Measurements from ENCODE around the gene ZNF385D. TPM values are rescaled to one million over a fixed set of nuclear protein-coding genes. Genes with fewer than 3 reads are reported as not detected.

The ZNF385D gene
- polyA plus RNA-seq, 3 donors from 2014 or later: 0.42 TPM; not detected in 2

DNA sequence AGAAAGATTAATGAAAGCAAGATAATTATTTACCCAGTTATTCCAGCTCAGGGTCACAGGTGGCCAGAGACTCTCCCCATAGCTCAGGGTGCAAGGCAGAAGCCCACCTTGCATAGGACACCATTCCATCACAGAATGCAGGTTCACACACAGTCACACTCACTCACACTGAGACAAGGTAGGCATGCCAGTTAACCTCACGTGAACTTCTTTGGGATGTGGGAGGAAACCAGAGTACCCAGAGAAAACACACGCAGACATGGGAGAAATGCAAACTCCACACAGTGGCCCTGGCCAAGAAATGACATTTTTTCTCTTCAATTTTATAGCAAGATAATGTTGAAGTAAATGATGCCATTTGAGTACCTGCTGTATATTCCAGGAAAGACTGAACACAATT, 106.7 kb downstream of the ZNF385D start:
- no peak for DNase-seq
- Mint-ChIP-seq H3K9me3 (peaks cover 2 to 49% (median 32%) of the 10 kb centered on the region in 6 donors), H3K4me3 (no peak overlapping the region), H3K36me3 (peaks cover 0 to 4% (median 0%) of the 10 kb centered on the region in 3 donors), H3K27ac (no peak overlapping the region), H3K4me1 (no peaks in the 10 kb centered on the region), H3K27me3 (ENCODE audit: low read depth in 3 of 3) (peaks cover 0 to 2% (median 0%) of the 10 kb centered on the region in 3 donors)

DNA sequence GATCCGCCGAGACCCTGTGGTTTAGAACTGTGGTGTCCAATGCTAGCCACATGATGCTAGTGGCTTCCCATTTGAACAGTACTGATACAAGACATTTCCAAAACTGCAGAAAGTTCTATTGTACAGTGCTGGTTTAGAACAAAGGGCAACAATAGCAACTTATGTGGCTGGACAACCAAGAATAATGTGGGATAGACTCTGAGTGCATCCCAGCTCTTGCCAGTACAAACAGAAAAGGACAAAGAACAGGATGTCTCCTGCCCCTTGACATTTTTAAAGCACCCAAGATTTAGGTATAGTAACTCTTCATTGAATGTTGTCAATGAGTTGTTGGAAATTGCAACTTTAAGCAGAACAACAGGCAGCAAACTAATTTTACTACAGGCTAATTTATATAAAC, 107.3 kb downstream of the ZNF385D start:
- no peaks in the 10 kb centered on the region for H3K4me1 Mint-ChIP-seq
- no peak for DNase-seq
- H3K9me3 Mint-ChIP-seq: peaks cover 2 to 55% (median 32%) of the 10 kb centered on the region in 6 donors
- H3K27ac Mint-ChIP-seq: no peak overlapping the region
- no peak overlapping the region for H3K4me3 Mint-ChIP-seq
- peaks cover 0 to 4% (median 0%) of the 10 kb centered on the region in 3 donors for H3K36me3 Mint-ChIP-seq
- peaks cover 0 to 2% (median 0%) of the 10 kb centered on the region in 3 donors for H3K27me3 Mint-ChIP-seq (ENCODE audit: low read depth in 3 of 3)

DNA sequence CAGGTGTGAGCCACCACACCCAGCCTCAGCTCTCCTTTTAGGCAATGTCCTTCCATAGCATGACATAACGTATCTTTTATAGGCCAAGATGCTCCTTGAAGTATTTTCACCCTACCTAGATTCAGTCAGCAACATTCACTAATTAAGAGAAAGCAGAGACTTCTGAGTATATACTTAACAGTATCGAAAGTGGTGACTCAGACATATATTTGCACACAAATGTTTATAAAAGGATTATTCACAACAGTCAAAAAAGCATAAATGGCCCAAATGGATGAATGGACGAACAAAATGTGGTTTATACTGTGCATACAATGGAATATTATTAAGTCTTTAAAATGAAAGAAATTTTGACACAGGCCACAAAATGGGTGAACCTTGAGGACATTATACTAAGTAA, 108.6 kb downstream of the ZNF385D start:
- H3K36me3 Mint-ChIP-seq: peaks cover 0 to 4% (median 0%) of the 10 kb centered on the region in 3 donors
- H3K27ac Mint-ChIP-seq: no peak overlapping the region
- H3K27me3 Mint-ChIP-seq (ENCODE audit: low read depth in 3 of 3): peaks cover 0 to 2% (median 0%) of the 10 kb centered on the region in 3 donors
- no peaks in the 10 kb centered on the region for H3K4me1 Mint-ChIP-seq
- peaks cover 9 to 53% (median 27%) of the 10 kb centered on the region in 6 donors for H3K9me3 Mint-ChIP-seq
- DNase-seq: no peak
- no peak overlapping the region for H3K4me3 Mint-ChIP-seq

DNA sequence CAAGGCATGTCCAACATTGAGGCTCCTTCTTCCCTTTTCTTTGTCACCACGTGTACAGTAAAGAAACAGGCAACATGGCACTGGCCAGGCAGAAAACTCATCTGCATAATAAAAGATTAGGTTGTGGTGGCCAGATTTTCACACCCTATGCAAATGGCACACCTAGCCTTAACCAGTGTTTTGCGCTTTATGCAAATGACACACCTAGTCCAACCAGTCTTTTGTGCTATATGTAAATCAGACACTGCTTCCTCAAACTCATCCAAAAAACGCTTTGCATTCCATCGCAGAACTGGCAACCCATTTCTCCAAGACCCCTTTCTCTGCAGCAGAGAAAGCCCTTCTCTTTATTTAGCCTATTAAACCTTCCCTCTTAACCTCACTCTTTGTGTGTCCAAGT, 109.1 kb downstream of the ZNF385D start:
- H3K4me1 Mint-ChIP-seq: no peaks in the 10 kb centered on the region
- H3K36me3 Mint-ChIP-seq: peaks cover 0 to 4% (median 0%) of the 10 kb centered on the region in 3 donors
- H3K4me3 Mint-ChIP-seq: no peak overlapping the region
- DNase-seq: no peak
- H3K9me3 Mint-ChIP-seq: peaks cover 9 to 53% (median 28%) of the 10 kb centered on the region in 6 donors
- H3K27ac Mint-ChIP-seq: no peak overlapping the region
- peaks cover 0 to 2% (median 0%) of the 10 kb centered on the region in 3 donors for H3K27me3 Mint-ChIP-seq (ENCODE audit: low read depth in 3 of 3)

DNA sequence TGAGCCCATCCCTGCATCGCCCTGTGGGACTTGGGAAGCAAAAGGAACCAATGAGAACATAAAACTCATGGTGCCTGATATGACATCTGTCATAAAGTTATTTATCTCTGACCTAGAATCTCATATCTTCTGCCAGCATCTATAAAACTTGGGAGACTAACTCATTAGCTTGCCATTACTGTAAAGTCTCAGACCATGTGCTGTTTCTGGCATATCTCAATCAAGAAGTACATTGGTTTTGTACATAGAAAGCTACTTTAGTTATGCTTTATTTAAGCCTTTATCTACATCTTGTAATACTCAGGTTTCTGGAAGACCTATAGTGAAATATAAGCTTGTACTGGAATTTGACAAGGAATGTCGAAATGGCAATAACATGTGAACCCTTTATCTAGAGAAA, 112.5 kb downstream of the ZNF385D start:
- no peaks in the 10 kb centered on the region for H3K4me1 Mint-ChIP-seq
- H3K36me3 Mint-ChIP-seq: peaks cover 0 to 4% (median 0%) of the 10 kb centered on the region in 3 donors
- peaks cover 9 to 47% (median 27%) of the 10 kb centered on the region in 6 donors for H3K9me3 Mint-ChIP-seq
- no peak for DNase-seq
- no peak overlapping the region for H3K27ac Mint-ChIP-seq
- H3K4me3 Mint-ChIP-seq: no peak overlapping the region
- no peaks in the 10 kb centered on the region for H3K27me3 Mint-ChIP-seq (ENCODE audit: low read depth in 3 of 3)

DNA sequence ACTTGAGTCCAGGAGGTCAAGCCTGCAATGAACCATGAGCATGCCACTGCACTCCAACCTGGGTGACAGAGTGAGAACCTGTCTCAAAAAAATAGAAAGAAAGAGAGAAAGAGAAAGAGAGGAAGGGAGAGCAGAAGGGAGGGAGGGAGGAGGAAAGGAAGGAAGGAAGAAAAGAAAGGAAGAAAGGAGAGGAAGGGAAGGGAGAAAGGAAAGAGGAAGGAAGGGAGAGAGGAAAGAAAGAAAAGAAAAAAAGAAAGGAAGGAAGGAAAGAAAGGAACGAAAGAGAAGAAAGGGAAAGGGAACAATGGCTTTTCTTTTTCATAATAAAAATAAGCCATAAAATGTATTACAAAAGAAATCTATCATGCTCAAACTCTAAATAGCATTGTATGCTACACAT, 116.9 kb downstream of the ZNF385D start:
- Mint-ChIP-seq H3K27ac (no peak overlapping the region), H3K27me3 (ENCODE audit: low read depth in 3 of 3) (peaks cover 0 to 2% (median 0%) of the 10 kb centered on the region in 3 donors), H3K4me3 (no peak overlapping the region), H3K9me3 (peaks cover 11 to 43% (median 20%) of the 10 kb centered on the region in 6 donors), H3K36me3 (no peaks in the 10 kb centered on the region), H3K4me1 (no peaks in the 10 kb centered on the region)
- DNase-seq: no peak

DNA sequence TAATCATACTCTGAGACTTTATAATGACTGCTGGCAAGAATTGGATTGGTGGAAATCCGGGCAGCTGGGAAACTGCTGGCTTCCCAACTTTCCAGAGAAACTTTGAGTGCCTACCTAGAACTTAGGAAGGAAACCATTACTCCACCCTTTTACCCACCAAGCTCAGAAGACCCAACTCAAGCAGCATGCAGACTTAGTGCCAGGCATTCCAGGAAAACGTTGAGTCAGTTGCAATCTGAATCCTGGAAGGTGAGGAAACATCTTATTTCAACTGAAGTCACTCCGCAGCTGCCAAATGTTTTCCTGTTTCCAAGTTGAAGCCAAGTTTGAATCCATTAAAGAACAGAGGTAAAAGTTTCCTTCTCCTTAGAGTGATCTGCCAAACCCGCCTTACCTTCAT, 126.5 kb downstream of the ZNF385D start:
- Mint-ChIP-seq H3K4me3 (no peak overlapping the region), H3K36me3 (no peaks in the 10 kb centered on the region), H3K27me3 (ENCODE audit: low read depth in 3 of 3) (no peaks in the 10 kb centered on the region), H3K4me1 (no peaks in the 10 kb centered on the region), H3K27ac (no peak overlapping the region), H3K9me3 (peaks cover 3 to 50% (median 19%) of the 10 kb centered on the region in 6 donors)
- no peak for DNase-seq

DNA sequence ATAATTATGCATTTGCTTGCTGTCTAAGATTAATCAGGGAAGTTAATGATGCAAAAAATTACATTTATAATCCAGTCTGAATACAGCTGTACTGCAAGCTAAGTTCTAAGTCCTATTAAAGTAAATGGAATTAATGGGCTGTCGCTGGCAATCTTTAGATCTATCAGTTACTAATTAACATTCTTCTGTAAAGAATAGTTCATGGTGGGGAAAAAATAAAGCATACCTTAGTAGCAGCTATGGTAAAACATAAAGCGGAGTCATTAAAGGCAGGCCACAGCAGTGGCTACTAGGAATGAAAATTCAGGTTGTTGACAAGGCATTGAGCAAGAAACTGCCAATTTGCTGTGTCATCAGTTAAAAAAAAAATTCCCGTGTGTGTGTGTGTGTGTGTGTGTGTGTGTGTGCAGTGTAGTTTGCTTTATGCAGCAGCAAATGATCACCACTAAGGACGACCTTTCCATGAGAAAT, 129.8 kb downstream of the ZNF385D start:
- Mint-ChIP-seq H3K27ac (no peak overlapping the region), H3K27me3 (ENCODE audit: low read depth in 3 of 3) (no peaks in the 10 kb centered on the region), H3K4me3 (no peak overlapping the region), H3K4me1 (no peaks in the 10 kb centered on the region), H3K9me3 (peaks cover 0 to 62% (median 14%) of the 10 kb centered on the region in 6 donors), H3K36me3 (no peaks in the 10 kb centered on the region)
- no peak for DNase-seq

DNA sequence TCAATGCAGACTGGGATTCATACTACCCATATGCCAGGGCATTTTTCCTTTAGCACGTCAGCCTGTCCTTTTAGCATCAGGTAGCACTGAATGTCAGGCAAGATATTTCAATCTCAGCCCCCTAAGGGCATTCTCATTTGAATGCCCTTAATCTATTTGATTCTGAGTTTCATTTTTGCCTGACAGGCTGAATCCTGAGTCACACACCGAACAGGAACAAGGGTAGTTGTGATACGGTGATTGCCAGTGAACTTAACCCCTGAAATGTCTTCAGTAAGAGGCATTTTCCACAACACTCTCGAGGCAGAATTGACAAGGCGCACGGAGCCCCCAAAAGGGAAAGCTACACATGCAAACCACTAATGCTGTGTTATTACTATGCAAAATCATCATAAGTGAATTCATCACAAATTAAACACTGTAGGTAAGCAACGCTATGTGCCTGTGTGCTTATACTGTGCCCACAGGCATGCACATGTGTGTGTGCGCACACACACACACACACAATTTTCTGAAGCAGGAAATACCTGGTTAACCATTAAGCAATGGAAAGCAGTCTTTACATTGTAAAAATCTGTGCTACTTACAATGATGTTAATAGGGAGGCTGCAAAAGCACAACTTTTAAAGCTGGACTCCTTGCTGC, 130.4 kb downstream of the ZNF385D start:
- H3K9me3 Mint-ChIP-seq: peaks cover 0 to 62% (median 14%) of the 10 kb centered on the region in 6 donors
- no peaks in the 10 kb centered on the region for H3K27me3 Mint-ChIP-seq (ENCODE audit: low read depth in 3 of 3)
- DNase-seq: no peak
- no peaks in the 10 kb centered on the region for H3K36me3 Mint-ChIP-seq
- H3K27ac Mint-ChIP-seq: no peak overlapping the region
- H3K4me1 Mint-ChIP-seq: no peaks in the 10 kb centered on the region
- H3K4me3 Mint-ChIP-seq: no peak overlapping the region

DNA sequence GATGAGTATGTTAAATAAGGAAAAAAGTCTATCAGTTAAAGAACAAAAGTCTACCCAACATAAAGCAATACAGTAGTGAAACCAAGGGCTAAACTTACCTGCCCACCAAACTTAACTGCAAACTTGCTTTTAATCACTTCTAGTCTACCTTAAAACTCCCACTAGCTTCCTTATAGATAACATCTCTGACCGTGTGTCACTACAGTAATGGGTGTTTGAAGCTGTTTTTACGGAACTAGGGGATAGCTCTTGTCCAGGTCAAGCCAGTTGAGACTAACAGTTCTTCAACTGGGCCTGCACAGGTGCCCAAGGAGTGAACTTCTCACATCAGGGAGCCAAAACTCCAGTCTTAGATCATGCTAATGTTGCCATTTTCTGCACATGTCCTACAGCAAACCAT, 132.3 kb downstream of the ZNF385D start:
- Mint-ChIP-seq H3K27ac (no peak overlapping the region), H3K36me3 (no peaks in the 10 kb centered on the region)

DNA sequence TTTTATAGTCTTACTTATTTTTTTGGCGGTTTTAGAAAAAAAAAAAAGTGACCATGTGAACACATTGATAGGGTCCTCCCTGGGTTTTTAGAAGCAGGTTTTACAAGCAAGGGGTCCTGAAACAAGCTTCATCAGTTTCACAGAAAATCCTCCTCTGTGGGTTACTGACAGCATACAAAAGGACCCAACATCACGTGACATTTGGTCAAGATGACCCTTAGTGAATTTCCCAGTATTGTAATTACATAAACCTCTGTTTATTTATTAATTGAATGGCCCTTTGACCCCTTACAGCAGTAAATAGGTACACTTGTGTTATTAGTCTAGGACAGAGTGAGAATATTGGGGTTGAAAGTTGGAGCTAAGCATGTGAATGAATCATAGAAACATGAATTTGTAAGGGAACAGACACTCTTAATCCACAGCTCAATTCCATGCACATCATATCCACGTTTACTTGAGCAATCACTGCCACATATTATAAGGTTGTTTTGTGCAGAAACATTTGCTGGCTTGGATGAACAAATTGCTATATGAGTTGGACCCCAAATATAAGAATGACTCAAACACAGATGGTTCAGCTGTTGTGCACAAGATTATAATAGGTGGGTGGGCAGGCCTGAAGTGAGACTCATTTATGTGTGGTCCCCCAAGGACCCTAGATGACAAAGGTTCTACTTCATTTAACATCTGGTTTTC, 137.5 kb downstream of the ZNF385D start:
- DNase-seq: no peak
- Mint-ChIP-seq H3K4me1 (no peaks in the 10 kb centered on the region), H3K36me3 (peaks cover 0 to 3% (median 0%) of the 10 kb centered on the region in 3 donors), H3K27me3 (ENCODE audit: low read depth in 3 of 3) (peaks cover 0 to 2% (median 0%) of the 10 kb centered on the region in 3 donors), H3K9me3 (peaks cover 8 to 67% (median 29%) of the 10 kb centered on the region in 6 donors), H3K4me3 (no peak overlapping the region), H3K27ac (no peak overlapping the region)

More for the DNA sequence above, 132.3 kb downstream of the ZNF385D start:
- Mint-ChIP-seq H3K9me3 (peaks cover 5 to 64% (median 17%) of the 10 kb centered on the region in 6 donors), H3K4me1 (no peaks in the 10 kb centered on the region), H3K4me3 (no peak overlapping the region), H3K27me3 (ENCODE audit: low read depth in 3 of 3) (no peaks in the 10 kb centered on the region)
- DNase-seq: no peak

DNA sequence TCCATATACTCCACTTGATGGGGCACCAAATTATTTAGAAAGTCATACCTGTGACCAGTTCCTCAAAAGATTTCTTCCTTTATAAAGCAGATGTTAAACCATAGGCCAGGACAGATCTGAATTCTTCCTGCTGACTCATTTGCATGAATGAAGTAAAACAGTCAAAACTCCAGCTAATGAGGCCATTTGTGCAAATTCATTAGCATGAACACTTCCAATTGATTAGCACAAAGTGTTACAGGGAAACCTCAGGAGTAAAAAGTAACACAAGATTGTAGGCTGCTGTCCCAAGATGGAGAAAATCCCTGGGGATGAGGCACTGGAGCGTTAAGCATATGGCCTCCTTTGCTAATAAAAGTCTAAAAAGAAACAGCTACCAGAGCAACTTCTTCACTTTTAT, 149.8 kb downstream of the ZNF385D start:
- Mint-ChIP-seq H3K4me3 (no peak overlapping the region), H3K27ac (no peak overlapping the region), H3K9me3 (peaks cover 0 to 53% (median 21%) of the 10 kb centered on the region in 6 donors), H3K4me1 (no peaks in the 10 kb centered on the region), H3K36me3 (no peaks in the 10 kb centered on the region), H3K27me3 (ENCODE audit: low read depth in 3 of 3) (no peaks in the 10 kb centered on the region)
- no peak for DNase-seq

DNA sequence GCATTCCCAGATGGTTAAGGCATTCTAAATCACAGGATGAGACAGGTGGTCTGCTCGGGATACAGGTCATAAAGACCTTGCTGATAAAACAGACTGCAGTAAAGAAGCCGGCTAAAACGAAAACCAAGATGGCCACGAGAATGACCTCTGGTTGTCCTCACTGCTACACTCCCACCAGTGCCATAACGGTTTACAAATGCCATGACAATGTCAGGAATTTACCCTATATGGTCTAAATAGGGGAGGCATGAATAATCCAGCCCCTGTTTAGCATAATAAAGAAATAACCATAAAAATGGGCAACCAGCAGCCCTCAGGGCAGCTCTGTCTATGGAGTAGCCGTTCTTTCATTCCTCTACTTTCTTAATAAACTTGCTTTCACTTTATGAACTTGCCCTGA, 151.1 kb downstream of the ZNF385D start:
- H3K4me1 Mint-ChIP-seq: no peaks in the 10 kb centered on the region
- no peaks in the 10 kb centered on the region for H3K36me3 Mint-ChIP-seq
- peaks cover 0 to 51% (median 22%) of the 10 kb centered on the region in 6 donors for H3K9me3 Mint-ChIP-seq
- no peak for DNase-seq
- H3K27me3 Mint-ChIP-seq (ENCODE audit: low read depth in 3 of 3): peaks cover 0 to 2% (median 0%) of the 10 kb centered on the region in 3 donors
- H3K4me3 Mint-ChIP-seq: no peak overlapping the region
- H3K27ac Mint-ChIP-seq: no peak overlapping the region

DNA sequence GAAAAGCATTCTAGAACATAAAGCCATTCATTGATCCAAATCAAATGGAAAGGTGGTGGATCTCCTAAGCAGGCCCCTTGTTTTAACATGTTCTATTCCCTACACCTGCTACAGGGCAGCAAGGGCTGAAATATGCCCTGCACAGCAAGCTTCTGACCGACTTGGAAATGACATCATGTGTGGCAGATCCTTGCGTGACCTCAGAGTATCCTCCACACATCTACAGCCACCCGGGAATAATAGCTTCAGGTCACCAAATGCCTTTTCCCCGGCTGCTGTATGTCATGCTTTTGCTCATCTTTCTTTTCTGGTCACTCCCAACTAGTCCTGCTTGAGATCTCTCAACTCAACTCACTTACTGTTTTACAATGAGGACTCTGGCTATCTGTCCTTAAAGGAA, 158.2 kb downstream of the ZNF385D start:
- H3K9me3 Mint-ChIP-seq: peaks cover 13 to 37% (median 16%) of the 10 kb centered on the region in 6 donors
- peaks cover 0 to 3% (median 2%) of the 10 kb centered on the region in 3 donors for H3K27me3 Mint-ChIP-seq (ENCODE audit: low read depth in 3 of 3)
- no peak for DNase-seq
- no peak overlapping the region for H3K27ac Mint-ChIP-seq
- H3K36me3 Mint-ChIP-seq: no peaks in the 10 kb centered on the region
- no peak overlapping the region for H3K4me3 Mint-ChIP-seq
- H3K4me1 Mint-ChIP-seq: no peaks in the 10 kb centered on the region
